Nephron (organoid): Measurements from ENCODE around the gene HVCN1.

Source experiments
- H3K27ac Mint-ChIP-seq, 3 experiments: 2 replicates each; pipeline ENCODE4 v1.8.0; 2020; ENCODE audit warnings: mixed read lengths in 3 of 3, mild to moderate bottlenecking in 2 of 3, moderate library complexity in 1 of 3
- H3K27me3 Mint-ChIP-seq: 2 replicates; pipeline ENCODE4 v1.8.0; 2021; ENCODE audit warnings: low read depth, mild to moderate bottlenecking, moderate library complexity, mixed read lengths
- H3K36me3 Mint-ChIP-seq: 2 replicates; pipeline ENCODE4 v1.8.0; 2020; ENCODE audit warnings: low read depth, mixed read lengths
- H3K4me1 Mint-ChIP-seq: 2 replicates; pipeline ENCODE4 v1.8.0; 2020; ENCODE audit warnings: mixed read lengths
- H3K4me3 Mint-ChIP-seq, 3 experiments: 2 replicates each; pipeline ENCODE4 v1.8.0; 2020; ENCODE audit warnings: mild to moderate bottlenecking in 3 of 3, mixed read lengths in 3 of 3, moderate library complexity in 2 of 3
- H3K9me3 Mint-ChIP-seq: 2 replicates; pipeline ENCODE4 v1.8.0; 2020; ENCODE audit warnings: mixed read lengths
- CTCF ChIP-seq, 3 experiments: fragments of 200-600 bp; sonication (generic); IDR thresholded peaks; one replicate each; pipeline ENCODE4 v1.5.0; 2021; ENCODE audit warnings: antibody characterized with exemption in 3 of 3; ENCODE audit not compliant: unreplicated experiment in 3 of 3

The HVCN1 gene

GRCh38 chr12:110704750-110705149 lies 15.8 kb upstream of the HVCN1 start:
- H3K9me3 Mint-ChIP-seq = no peaks in the 10 kb centered on the region
- H3K27ac Mint-ChIP-seq = no peak overlapping the region
- no peaks in the 10 kb centered on the region for H3K27me3 Mint-ChIP-seq
- TF ChIP-seq CTCF (IDR thresholded peaks at IDR 0.05; ENCODE audit: unreplicated experiment in 3 of 3) = no peak
- no peak overlapping the region for H3K4me3 Mint-ChIP-seq
- H3K36me3 Mint-ChIP-seq = peaks cover 5% of the 10 kb centered on the region
- H3K4me1 Mint-ChIP-seq = no peaks in the 10 kb centered on the region

GRCh38 chr12:110704231-110704630 lies 15.3 kb upstream of the HVCN1 start:
- H3K36me3 Mint-ChIP-seq = peaks cover 5% of the 10 kb centered on the region
- H3K4me3 Mint-ChIP-seq = no peak overlapping the region
- no peak for TF ChIP-seq CTCF (IDR thresholded peaks at IDR 0.05; ENCODE audit: unreplicated experiment in 3 of 3)
- no peak overlapping the region for H3K27ac Mint-ChIP-seq
- no peaks in the 10 kb centered on the region for H3K27me3 Mint-ChIP-seq
- no peaks in the 10 kb centered on the region for H3K9me3 Mint-ChIP-seq
- H3K4me1 Mint-ChIP-seq = no peaks in the 10 kb centered on the region

GRCh38 chr12:110702081-110702480 lies 13.2 kb upstream of the HVCN1 start:
- Mint-ChIP-seq H3K4me3 (no peak overlapping the region), H3K4me1 (peaks cover 7% of the 10 kb centered on the region), H3K27me3 (no peaks in the 10 kb centered on the region), H3K36me3 (no peaks in the 10 kb centered on the region), H3K27ac (no peak overlapping the region), H3K9me3 (no peaks in the 10 kb centered on the region)
- no peak for TF ChIP-seq CTCF (IDR thresholded peaks at IDR 0.05; ENCODE audit: unreplicated experiment in 3 of 3)

- Mint-ChIP-seq H3K9me3 (no peaks in the 10 kb centered on the region), H3K27me3 (peaks cover 3% of the 10 kb centered on the region), H3K4me3 (no peak overlapping the region), H3K36me3 (no peaks in the 10 kb centered on the region), H3K4me1 (peaks cover 7% of the 10 kb centered on the region), H3K27ac (no peak overlapping the region)
- TF ChIP-seq CTCF (IDR thresholded peaks at IDR 0.05; ENCODE audit: unreplicated experiment in 3 of 3) = no peak
These were observed 10.9 kb upstream of the HVCN1 start for GRCh38 chr12:110699591-110700445.

- H3K36me3 Mint-ChIP-seq = no peaks in the 10 kb centered on the region
- peaks cover 3% of the 10 kb centered on the region for H3K27me3 Mint-ChIP-seq
- peak overlapping the region in 2 of 3 experiments; percentile 55 to 79 for H3K27ac Mint-ChIP-seq
- H3K4me1 Mint-ChIP-seq = peaks cover 7% of the 10 kb centered on the region
- no peaks in the 10 kb centered on the region for H3K9me3 Mint-ChIP-seq
- H3K4me3 Mint-ChIP-seq = no peak overlapping the region
- peak; percentile 64 to 68 (median 67) for TF ChIP-seq CTCF (IDR thresholded peaks at IDR 0.05; ENCODE audit: unreplicated experiment in 3 of 3)
These were observed 9.4 kb upstream of the HVCN1 start for GRCh38 chr12:110698171-110698902.
